HepG2 (cell line): ENCODE measurements around the gene PLPP3. TPM values are rescaled to one million over a fixed set of nuclear protein-coding genes. Genes with fewer than 3 reads are reported as not detected.

ENCODE experiments used
- ATAC-seq: fragments of 200-7000 bp; cut with Tn5 transposase; 3 replicates; pipeline ENCODE4 v1.9.1; 2020; ENCODE audit warnings: mild to moderate bottlenecking, moderate library complexity
- BruUV-seq: library from RNA; stranded (reverse); fragments of 400-500 nt; replicated peaks from 2 replicates; lab custom pipeline; 2021; lab: Mats Ljungman, UMichigan
- CTCF ChIA-PET: fragments of 300-600 bp; formaldehyde crosslinking; extraction: SDS; loops from one replicate; lab custom pipeline; 2021; ENCODE audit warnings: low total read pairs, inconsistent platforms, low intra/inter-chr PET ratio; lab: Yijun Ruan, JAX
- POLR2A ChIA-PET: fragments of 350-600 bp; sonication (Branson Sonifier 250); formaldehyde crosslinking; loops from one replicate; lab custom pipeline; 2020; ENCODE audit warnings: antibody characterized with exemption, inconsistent platforms; lab: Yijun Ruan, JAX
- DNase-seq: peaks from one replicate; pipeline ENCODE4 v3.0.0-alpha.2; 2015; ENCODE audit warnings: low spot score
- FAIRE-seq: peaks from 3 replicates; lab custom pipeline; 2011; peaks lifted over from hg19 to GRCh38; lab: Jason Lieb, UNC
- H2AFZ ChIP-seq: one replicate; pipeline ENCODE4 v1.6.1; 2011; ENCODE audit warnings: low read length, inconsistent platforms
- H3K27ac ChIP-seq: fragments of 300-600 bp; 3 replicates; pipeline ENCODE4 v1.8.0; 2011; ENCODE audit warnings: mixed run types, mild to moderate bottlenecking, mixed read lengths, low read length, inconsistent platforms; ENCODE audit not compliant: insufficient read depth; ENCODE audit errors: extremely low read length
- H3K27me3 ChIP-seq, 2 experiments: fragments of 200-600 bp in 1 of 2; 2 replicates in 1 of 2; 3 replicates in 1 of 2; pipeline versions ENCODE4 v1.6.0 to v1.8.0; 2011; ENCODE audit warnings: low read length in 2 of 2, mild to moderate bottlenecking in 2 of 2, moderate library complexity in 2 of 2, inconsistent platforms in 1 of 2; ENCODE audit not compliant: insufficient read depth in 2 of 2, control insufficient read depth in 1 of 2
- H3K36me3 ChIP-seq, 2 experiments: fragments of 200-600 bp in 1 of 2; replicated peaks in 1 of 2; 2 replicates in 1 of 2; 3 replicates in 1 of 2; pipeline versions ENCODE4 v1.5.1 to v1.8.0; 2011; ENCODE audit warnings: low read length in 2 of 2, inconsistent platforms in 1 of 2; ENCODE audit not compliant: insufficient read depth in 2 of 2, control insufficient read depth in 1 of 2
- H3K4me1 ChIP-seq: 2 replicates; pipeline ENCODE4 v1.5.1; 2012; ENCODE audit warnings: low read length, inconsistent platforms; ENCODE audit not compliant: insufficient read depth
- H3K4me2 ChIP-seq: 2 replicates; pipeline ENCODE4 v1.6.0; 2011; ENCODE audit warnings: low read depth, low read length, inconsistent platforms
- H3K4me3 ChIP-seq, 3 experiments: fragments of 200-600 bp in 1 of 3; sonication (generic), shearing (Covaris generic) in 1 of 3; replicated peaks in 1 of 3; 2 replicates each; pipeline ENCODE4 v1.5.1; 2011 to 2016; ENCODE audit warnings: low read length in 3 of 3, inconsistent platforms in 2 of 3, low read depth in 2 of 3, mild to moderate bottlenecking in 2 of 3, control low read depth in 1 of 3, mixed read lengths in 1 of 3; ENCODE audit not compliant: insufficient read depth in 1 of 3
- H3K79me2 ChIP-seq: one replicate; pipeline ENCODE4 v1.6.1; 2011; ENCODE audit warnings: low read length, inconsistent platforms; ENCODE audit not compliant: insufficient read depth
- H3K9ac ChIP-seq: 2 replicates; pipeline ENCODE4 v1.6.0; 2011; ENCODE audit warnings: mild to moderate bottlenecking, low read depth, low read length, inconsistent platforms; ENCODE audit not compliant: insufficient read depth
- H3K9me3 ChIP-seq: 2 replicates; pipeline ENCODE4 v1.5.1; 2012; ENCODE audit warnings: mild to moderate bottlenecking, low read length
- H4K20me1 ChIP-seq: 2 replicates; pipeline ENCODE4 v1.6.0; 2011; ENCODE audit warnings: inconsistent platforms, mild to moderate bottlenecking, low read length, moderate library complexity; ENCODE audit not compliant: insufficient read depth
- KLF16 ChIP-seq, 2 experiments: sonication (generic) in 1 of 2; formaldehyde crosslinking in 1 of 2; IDR thresholded peaks; 2 replicates each; pipeline versions ENCODE4 v1.6.1 to v1.8.0; 2016 to 2023; ENCODE audit warnings: missing genetic modification reagents in 2 of 2, missing compliant biosample characterization in 1 of 2
- WGBS: methylation state at CpG from one replicate; pipeline ENCODE4 v1.1.6; 2017; ENCODE audit warnings: low lambda C conversion rate; 5-methylcytosine and 5-hydroxymethylcytosine counted together
- in situ Hi-C: cut with HindIII; loops from 2 replicates; pipeline ENCODE4 v1.10.0; 2017; ENCODE audit warnings: low pct_unique_long_range_greater_than_20kb; ENCODE audit not compliant: extremely low pct_ligation_motif_present
- intact Hi-C: fragments of 100-400 bp; cut with micrococcal nuclease; formaldehyde crosslinking; loops from one replicate; pipeline ENCODE4 v1.10.0; 2022; ENCODE audit not compliant: unreplicated experiment
- polyA plus RNA-seq, 8 experiments: library from polyadenylated mRNA; depleted of rRNA in 3 of 8; stranded (reverse) in 7 of 8; unstranded in 1 of 8; fragments of >200 nt; fragmentation: Illumina TruSeq in 4 of 8; extraction: Trizol in 4 of 8; gene quantifications; 2 replicates each; pipeline versions ENCODE4 v1.2.1 to v1.2.3, GENCODE V29; 2011 to 2016; ENCODE audit warnings: low read depth in 4 of 8, missing spikeins in 1 of 8, mixed read lengths in 1 of 8; ENCODE audit not compliant: insufficient read depth in 1 of 8
- total RNA-seq, 5 experiments: library from RNA; depleted of rRNA; stranded (reverse); fragments of >200 nt; fragmentation: Illumina TruSeq; extraction: Trizol; gene quantifications; 2 replicates each; pipeline ENCODE4 v1.2.3, GENCODE V29; 2016; ENCODE audit warnings: low read depth in 1 of 5
- TF ChIP-seq, protein P1 (sequence below): sonication (generic); formaldehyde crosslinking; IDR thresholded peaks from 2 replicates; pipeline ENCODE4 v1.4.0; 2020; ENCODE audit warnings: missing genetic modification reagents, borderline replicate concordance

Gene PLPP3
- total and polyA plus RNA-seq, 2 of the 13 experiments (the other 11 are each of a cell fraction or from before 2014, with no cell fraction given), result 49.7 to 65.8 TPM

DNA sequence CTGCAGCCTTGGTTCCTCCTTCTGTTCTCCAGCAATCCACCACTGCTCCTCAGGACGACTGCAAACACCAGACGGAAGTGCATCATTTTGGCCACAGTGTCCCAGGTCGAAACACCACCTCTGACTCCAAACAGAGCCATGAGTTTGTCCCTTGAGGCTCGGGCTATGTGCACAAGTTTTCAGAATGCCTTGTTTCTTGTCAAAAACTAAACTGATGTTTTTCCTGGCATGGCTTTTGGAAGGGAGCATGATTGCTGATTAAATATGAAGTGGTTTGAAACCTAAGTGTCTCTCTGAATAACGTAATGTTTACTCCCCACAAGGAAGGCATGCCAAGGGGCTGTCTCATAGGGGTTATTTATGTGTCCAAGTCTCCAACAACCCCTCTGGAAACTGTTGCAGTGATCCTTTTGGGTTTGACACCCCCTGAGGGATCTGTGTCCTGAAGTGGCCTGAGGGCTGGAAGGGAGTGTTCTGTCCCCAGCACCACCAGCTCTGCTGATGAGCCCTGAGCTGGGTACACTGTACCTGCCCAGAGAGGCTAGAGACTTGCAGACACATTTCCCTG lies 132.7 kb downstream of the PLPP3 start:
- DNase-seq (no peak), FAIRE-seq (no peak), ATAC-seq (no peak)
- no peak overlapping the region for H3K4me2 ChIP-seq
- no peak overlapping the region for H2AFZ ChIP-seq
- peaks cover 88% of the 10 kb centered on the region for H3K4me1 ChIP-seq
- in situ Hi-C loops, result no loop called here
- no peaks in the 10 kb centered on the region for H3K27me3 ChIP-seq
- WGBS, result 90% methylated on average over 5 of the region's 5 CpGs
- no peak overlapping the region for H3K4me3 ChIP-seq
- CTCF ChIA-PET, result no interaction called here
- H3K36me3 ChIP-seq, result no peaks in the 10 kb centered on the region
- no peaks in the 10 kb centered on the region for H3K79me2 ChIP-seq
- H3K9me3 ChIP-seq, result no peaks in the 10 kb centered on the region
- TF ChIP-seq KLF16 (CRISPR knock-in tag; IDR thresholded peaks at IDR 0.05), result no peak
- TF ChIP-seq, protein P1, sequence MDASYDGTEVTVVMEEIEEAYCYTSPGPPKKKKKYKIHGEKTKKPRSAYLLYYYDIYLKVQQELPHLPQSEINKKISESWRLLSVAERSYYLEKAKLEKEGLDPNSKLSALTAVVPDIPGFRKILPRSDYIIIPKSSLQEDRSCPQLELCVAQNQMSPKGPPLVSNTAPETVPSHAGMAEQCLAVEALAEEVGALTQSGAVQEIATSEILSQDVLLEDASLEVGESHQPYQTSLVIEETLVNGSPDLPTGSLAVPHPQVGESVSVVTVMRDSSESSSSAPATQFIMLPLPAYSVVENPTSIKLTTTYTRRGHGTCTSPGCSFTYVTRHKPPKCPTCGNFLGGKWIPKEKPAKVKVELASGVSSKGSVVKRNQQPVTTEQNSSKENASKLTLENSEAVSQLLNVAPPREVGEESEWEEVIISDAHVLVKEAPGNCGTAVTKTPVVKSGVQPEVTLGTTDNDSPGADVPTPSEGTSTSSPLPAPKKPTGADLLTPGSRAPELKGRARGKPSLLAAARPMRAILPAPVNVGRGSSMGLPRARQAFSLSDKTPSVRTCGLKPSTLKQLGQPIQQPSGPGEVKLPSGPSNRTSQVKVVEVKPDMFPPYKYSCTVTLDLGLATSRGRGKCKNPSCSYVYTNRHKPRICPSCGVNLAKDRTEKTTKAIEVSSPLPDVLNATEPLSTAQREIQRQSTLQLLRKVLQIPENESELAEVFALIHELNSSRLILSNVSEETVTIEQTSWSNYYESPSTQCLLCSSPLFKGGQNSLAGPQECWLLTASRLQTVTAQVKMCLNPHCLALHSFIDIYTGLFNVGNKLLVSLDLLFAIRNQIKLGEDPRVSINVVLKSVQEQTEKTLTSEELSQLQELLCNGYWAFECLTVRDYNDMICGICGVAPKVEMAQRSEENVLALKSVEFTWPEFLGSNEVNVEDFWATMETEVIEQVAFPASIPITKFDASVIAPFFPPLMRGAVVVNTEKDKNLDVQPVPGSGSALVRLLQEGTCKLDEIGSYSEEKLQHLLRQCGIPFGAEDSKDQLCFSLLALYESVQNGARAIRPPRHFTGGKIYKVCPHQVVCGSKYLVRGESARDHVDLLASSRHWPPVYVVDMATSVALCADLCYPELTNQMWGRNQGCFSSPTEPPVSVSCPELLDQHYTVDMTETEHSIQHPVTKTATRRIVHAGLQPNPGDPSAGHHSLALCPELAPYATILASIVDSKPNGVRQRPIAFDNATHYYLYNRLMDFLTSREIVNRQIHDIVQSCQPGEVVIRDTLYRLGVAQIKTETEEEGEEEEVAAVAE (CRISPR knock-in tag), result no peak
- POLR2A ChIA-PET, result no interaction called here
- intact Hi-C loops, result loop anchor here (5.0 kb wide), 1 partner anchor 34 kb away; no protein-coding TSS in a partner anchor
- no peaks in the 10 kb centered on the region for H4K20me1 ChIP-seq
- peak overlapping the region; percentile 7 for H3K27ac ChIP-seq
- no TSS peak for BruUV-seq
- H3K9ac ChIP-seq, result no peak overlapping the region
